CD4-positive, CD25-positive, alpha-beta regulatory T cell (primary cell): ENCODE data around the gene SAE1. TPM values are rescaled to one million over a fixed set of nuclear protein-coding genes. Genes with fewer than 3 reads are reported as not detected.

Experiments
- ATAC-seq, 2 donors: fragments of 150-1000 bp; cut with Tn5 transposase; one replicate each; pipeline ENCODE4 v1.10.0; 2021; ENCODE audit warnings: low read depth in 2 of 2, moderate number of reproducible peaks in 2 of 2, moderate library complexity in 1 of 2
- DNase-seq, 3 donors: peaks; one replicate each; pipeline versions ENCODE4 v3.0.0 to v3.0.0-alpha.2; 2012 to 2022; ENCODE audit warnings: mixed read lengths in 1 of 3
- H3K27ac ChIP-seq: one replicate; pipeline ENCODE4 v1.7.0; 2013; ENCODE audit warnings: mild to moderate bottlenecking, low read length; ENCODE audit not compliant: insufficient read depth, poor library complexity, severe bottlenecking
- H3K27me3 ChIP-seq: one replicate; pipeline ENCODE4 v1.7.0; 2013; ENCODE audit warnings: low read length; ENCODE audit not compliant: control insufficient read depth, insufficient read depth
- H3K36me3 ChIP-seq: one replicate; pipeline ENCODE4 v1.7.0; 2013; ENCODE audit warnings: mild to moderate bottlenecking, low read length, moderate library complexity; ENCODE audit not compliant: control insufficient read depth, insufficient read depth
- H3K4me1 ChIP-seq: 2 replicates; pipeline ENCODE4 v1.7.0; 2013; ENCODE audit warnings: mild to moderate bottlenecking, low read length; ENCODE audit not compliant: insufficient read depth, control insufficient read depth, poor library complexity, severe bottlenecking
- H3K4me3 ChIP-seq: one replicate; pipeline ENCODE4 v1.7.0; 2013; ENCODE audit warnings: low read depth, mild to moderate bottlenecking, low read length, moderate library complexity
- H3K9me3 ChIP-seq, 2 experiments: 1 replicate in 1 of 2; 2 replicates in 1 of 2; pipeline ENCODE4 v1.7.0; 2013; ENCODE audit warnings: low read length in 2 of 2, mild to moderate bottlenecking in 1 of 2, moderate library complexity in 1 of 2; ENCODE audit not compliant: control insufficient read depth in 2 of 2
- H3K27ac Mint-ChIP-seq, 3 donors: one replicate each; pipeline ENCODE4 v1.8.0; 2020 to 2022; ENCODE audit warnings: mild to moderate bottlenecking in 3 of 3, mixed read lengths in 3 of 3, moderate library complexity in 2 of 3
- H3K27me3 Mint-ChIP-seq: one replicate; pipeline ENCODE4 v1.8.0; 2022; ENCODE audit warnings: mild to moderate bottlenecking, mixed read lengths
- H3K36me3 Mint-ChIP-seq: one replicate; pipeline ENCODE4 v1.8.0; 2020; ENCODE audit warnings: mixed read lengths
- H3K4me1 Mint-ChIP-seq, 4 donors: one replicate each; pipeline ENCODE4 v1.8.0; 2020 to 2022; ENCODE audit warnings: mixed read lengths in 4 of 4, mild to moderate bottlenecking in 1 of 4
- H3K4me3 Mint-ChIP-seq, 4 donors: one replicate each; pipeline ENCODE4 v1.8.0; 2020 to 2022; ENCODE audit warnings: mild to moderate bottlenecking in 4 of 4, mixed read lengths in 4 of 4, moderate library complexity in 3 of 4
- H3K9me3 Mint-ChIP-seq, 7 donors: one replicate each; pipeline ENCODE4 v1.8.0; 2020 to 2022; ENCODE audit warnings: mixed read lengths in 7 of 7, mild to moderate bottlenecking in 3 of 7, moderate library complexity in 2 of 7
- polyA plus RNA-seq, 4 donors: library from polyadenylated mRNA; unstranded; fragments of 300-500 nt; fragmentation: Illumina TruSeq; gene quantifications; one replicate each; pipeline ENCODE4 v1.2.3, GENCODE V29; 2021
- total RNA-seq: library from RNA; stranded (reverse); gene quantifications from one replicate; pipeline ENCODE4 v1.2.3, GENCODE V29; 2022

SAE1 gene
- total and polyA plus RNA-seq, 5 donors from 2014 or later: 45.5 to 127 (median 110) TPM

- H3K4me3 ChIP-seq: peak overlapping the region; percentile 79
- H3K36me3 ChIP-seq: peaks cover 25% of the 10 kb centered on the region
- H3K27ac ChIP-seq: peak overlapping the region; percentile 78
- Mint-ChIP-seq H3K36me3 (peaks cover 29% of the 10 kb centered on the region), H3K4me1 (peaks cover 33 to 70% (median 42%) of the 10 kb centered on the region in 4 donors), H3K4me3 (peak overlapping the region; percentile 30 to 86 (median 59)), H3K9me3 (no peaks in the 10 kb centered on the region), H3K27me3 (no peaks in the 10 kb centered on the region), H3K27ac (peak overlapping the region; percentile 87 to 98 (median 91))
- DNase-seq (peak in 2 of 3 donors; percentile 23 to 54), ATAC-seq (no peak)
- peaks cover 57% of the 10 kb centered on the region for H3K4me1 ChIP-seq
- H3K27me3 ChIP-seq: no peaks in the 10 kb centered on the region
- H3K9me3 ChIP-seq: no peaks in the 10 kb centered on the region
These were observed 26.3 kb downstream of the SAE1 start for GRCh38 chr19:47156861-47157430.

DNA sequence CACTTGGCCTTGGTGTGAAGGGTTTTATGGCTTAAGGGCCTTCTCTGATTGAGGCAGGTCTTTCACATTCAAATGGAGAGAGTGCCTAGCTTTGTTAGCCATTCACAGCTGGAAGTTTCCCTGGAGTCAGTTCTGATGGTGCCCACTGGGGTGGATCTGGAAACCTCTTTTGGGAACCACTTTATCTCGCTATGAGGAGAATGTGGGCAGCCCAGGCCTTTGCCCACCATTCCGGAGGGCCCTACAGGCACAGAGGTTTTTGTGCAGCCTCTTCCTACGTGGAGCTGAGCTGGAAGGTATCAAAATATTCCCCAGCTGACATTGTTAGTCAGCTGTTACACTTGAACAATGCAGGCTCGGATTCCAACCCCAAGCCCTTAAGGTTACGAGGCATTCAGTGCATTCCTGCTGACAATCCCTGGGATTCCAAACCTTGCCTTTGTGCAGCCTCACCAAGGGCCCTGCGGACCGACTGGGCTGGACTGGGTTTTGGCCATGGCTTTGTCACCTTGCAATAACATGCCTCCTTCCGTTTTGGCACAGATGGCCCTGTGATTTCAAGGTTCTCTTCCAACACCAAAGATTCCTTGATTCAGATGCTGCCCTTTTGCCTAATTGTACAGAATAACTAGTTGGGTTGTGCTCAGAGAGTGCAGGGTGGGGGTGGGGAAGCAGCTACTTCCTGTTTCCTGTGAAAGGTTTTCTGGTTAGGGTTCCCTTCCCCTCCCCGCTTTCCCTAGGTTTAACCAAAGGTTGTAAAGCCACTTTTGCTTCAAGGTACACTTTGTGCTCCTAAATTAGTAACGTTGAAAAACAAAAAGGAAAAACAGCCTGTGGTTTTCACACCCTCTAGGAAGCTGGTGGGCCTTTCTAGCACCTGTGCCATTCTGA, 27.0 kb downstream of the SAE1 start:
- Mint-ChIP-seq H3K36me3 (peaks cover 25% of the 10 kb centered on the region), H3K27ac (peak overlapping the region; percentile 87 to 98 (median 91)), H3K4me1 (peaks cover 27 to 73% (median 42%) of the 10 kb centered on the region in 4 donors), H3K27me3 (no peaks in the 10 kb centered on the region), H3K4me3 (peak overlapping the region in 3 of 4 donors; percentile 39 to 86 (median 80)), H3K9me3 (no peaks in the 10 kb centered on the region)
- ATAC-seq (no peak), DNase-seq (peak; percentile 26 to 72 (median 27))
- no peaks in the 10 kb centered on the region for H3K9me3 ChIP-seq
- H3K36me3 ChIP-seq: peaks cover 17% of the 10 kb centered on the region
- peaks cover 64% of the 10 kb centered on the region for H3K4me1 ChIP-seq
- peak overlapping the region; percentile 78 for H3K27ac ChIP-seq
- peak overlapping the region; percentile 79 for H3K4me3 ChIP-seq
- no peaks in the 10 kb centered on the region for H3K27me3 ChIP-seq

- Histone ChIP-seq H3K4me3 (peak overlapping the region; percentile 79), H3K4me1 (peaks cover 66% of the 10 kb centered on the region), H3K27ac (peak overlapping the region; percentile 78), H3K9me3 (no peaks in the 10 kb centered on the region), H3K27me3 (no peaks in the 10 kb centered on the region), H3K36me3 (peaks cover 13% of the 10 kb centered on the region)
- no peaks in the 10 kb centered on the region for H3K9me3 Mint-ChIP-seq
- peak overlapping the region; percentile 39 to 86 (median 71) for H3K4me3 Mint-ChIP-seq
- ATAC-seq (no peak), DNase-seq (no peak)
- H3K36me3 Mint-ChIP-seq: peaks cover 19% of the 10 kb centered on the region
- H3K4me1 Mint-ChIP-seq: peaks cover 26 to 72% (median 41%) of the 10 kb centered on the region in 4 donors
- no peaks in the 10 kb centered on the region for H3K27me3 Mint-ChIP-seq
- peak overlapping the region; percentile 87 to 97 (median 91) for H3K27ac Mint-ChIP-seq
These were observed 27.7 kb downstream of the SAE1 start for GRCh38 chr19:47158367-47158791.

DNA sequence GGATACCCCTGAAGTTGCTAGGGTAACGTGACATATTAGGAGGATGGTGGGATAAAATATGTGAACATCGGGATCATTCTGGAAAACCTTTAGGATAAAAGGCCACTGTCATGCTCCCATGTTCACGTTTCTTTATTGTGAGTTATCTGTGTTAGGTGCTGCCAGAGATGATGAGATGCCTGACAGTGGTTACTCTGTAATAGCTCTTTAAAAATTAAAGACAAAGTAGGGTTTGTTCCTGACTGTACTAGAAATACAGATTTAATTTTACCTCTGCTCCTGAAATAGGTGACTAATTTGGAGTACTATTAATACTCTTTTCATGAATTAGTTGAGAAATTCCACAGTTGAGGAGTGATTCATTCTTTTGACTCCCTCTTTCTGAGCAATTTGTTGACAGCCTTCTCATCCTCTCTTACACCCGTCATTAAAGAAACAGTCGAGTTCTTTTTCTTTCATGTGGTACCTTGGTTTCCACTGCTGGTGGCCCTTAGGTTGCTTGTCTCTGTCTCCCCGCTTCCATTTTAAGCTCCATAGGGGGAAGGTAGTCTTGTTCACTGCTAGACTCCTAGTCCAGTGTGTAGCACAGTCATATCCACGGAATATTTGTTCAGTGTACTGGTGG, 28.4 kb downstream of the SAE1 start:
- Histone ChIP-seq H3K9me3 (no peaks in the 10 kb centered on the region), H3K4me1 (peaks cover 66% of the 10 kb centered on the region), H3K36me3 (peaks cover 10% of the 10 kb centered on the region), H3K4me3 (peak overlapping the region; percentile 79), H3K27me3 (no peaks in the 10 kb centered on the region), H3K27ac (peak overlapping the region; percentile 78)
- peak; percentile 24 to 71 (median 61) for DNase-seq
- no peaks in the 10 kb centered on the region for H3K27me3 Mint-ChIP-seq
- peak overlapping the region; percentile 87 to 97 (median 91) for H3K27ac Mint-ChIP-seq
- H3K4me1 Mint-ChIP-seq: peaks cover 26 to 72% (median 41%) of the 10 kb centered on the region in 4 donors
- peak overlapping the region; percentile 39 to 86 (median 66) for H3K4me3 Mint-ChIP-seq
- H3K9me3 Mint-ChIP-seq: no peaks in the 10 kb centered on the region
- peak; percentile 84 to 85 for ATAC-seq
- peaks cover 19% of the 10 kb centered on the region for H3K36me3 Mint-ChIP-seq

DNA sequence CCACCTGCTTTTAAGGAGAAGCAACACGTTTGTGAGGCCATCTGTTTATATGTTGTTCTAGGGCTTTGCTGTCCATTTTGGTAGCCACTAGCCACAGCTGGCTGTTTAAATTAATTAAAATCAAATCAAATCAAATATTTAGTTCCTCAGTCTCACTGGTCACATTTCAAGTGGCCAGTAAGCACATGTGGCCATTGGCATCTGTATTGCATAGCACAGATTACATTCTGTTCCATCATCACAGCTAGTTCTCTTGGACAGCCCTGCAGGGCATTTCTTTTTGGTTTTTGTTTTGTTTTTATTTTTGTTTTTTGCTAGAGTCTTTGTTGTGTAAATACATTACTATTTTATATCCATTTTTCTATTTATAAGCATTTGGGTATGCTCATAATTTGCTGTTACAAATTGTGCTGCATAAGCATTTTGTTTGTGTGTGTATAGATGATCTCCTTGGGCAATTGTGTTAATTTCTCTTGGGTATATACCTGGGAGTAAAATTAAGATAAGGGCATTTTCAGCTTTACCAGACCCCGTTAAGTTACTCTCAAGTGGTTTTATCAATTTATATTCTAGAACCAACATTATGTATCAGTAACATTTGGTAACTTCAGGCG, 31.3 kb downstream of the SAE1 start:
- H3K27me3 ChIP-seq: no peaks in the 10 kb centered on the region
- H3K27ac ChIP-seq: no peak overlapping the region
- no peak overlapping the region for H3K4me3 Mint-ChIP-seq
- peaks cover 4% of the 10 kb centered on the region for H3K36me3 ChIP-seq
- DNase-seq (no peak), ATAC-seq (no peak)
- H3K27me3 Mint-ChIP-seq: no peaks in the 10 kb centered on the region
- H3K4me1 Mint-ChIP-seq: peaks cover 24 to 57% (median 34%) of the 10 kb centered on the region in 4 donors
- H3K27ac Mint-ChIP-seq: peak overlapping the region; percentile 20 to 86 (median 66)
- H3K4me1 ChIP-seq: peaks cover 51% of the 10 kb centered on the region
- no peaks in the 10 kb centered on the region for H3K9me3 ChIP-seq
- H3K36me3 Mint-ChIP-seq: peaks cover 12% of the 10 kb centered on the region
- no peaks in the 10 kb centered on the region for H3K9me3 Mint-ChIP-seq
- H3K4me3 ChIP-seq: no peak overlapping the region

GRCh38 chr19:47168065-47168464, 37.4 kb downstream of the SAE1 start:
- no peaks in the 10 kb centered on the region for H3K4me1 ChIP-seq
- peaks cover 30% of the 10 kb centered on the region for H3K36me3 Mint-ChIP-seq

More at GRCh38 chr19:47168065-47168464, 37.4 kb downstream of the SAE1 start:
- no peak overlapping the region for H3K27ac ChIP-seq
- H3K27me3 Mint-ChIP-seq: no peaks in the 10 kb centered on the region
- no peaks in the 10 kb centered on the region for H3K9me3 Mint-ChIP-seq
- peaks cover 2 to 14% (median 5%) of the 10 kb centered on the region in 4 donors for H3K4me1 Mint-ChIP-seq
- H3K4me3 ChIP-seq: no peak overlapping the region
- ATAC-seq (no peak), DNase-seq (no peak)
- no peaks in the 10 kb centered on the region for H3K27me3 ChIP-seq
- H3K27ac Mint-ChIP-seq: peak overlapping the region in 1 of 3 donors; percentile 73
- H3K4me3 Mint-ChIP-seq: no peak overlapping the region
- H3K36me3 ChIP-seq: peaks cover 21% of the 10 kb centered on the region
- H3K9me3 ChIP-seq: no peaks in the 10 kb centered on the region
